GM23248 (cell line): ENCODE data around the gene POLD3.

Source experiments
- EZH2 ChIP-seq: fragments of 200-600 bp; sonication (generic); IDR thresholded peaks from 2 replicates; pipeline ENCODE4 v1.6.1; 2018; ENCODE audit warnings: antibody characterized with exemption, mild to moderate bottlenecking; ENCODE audit not compliant: insufficient read depth, poor library complexity, severe bottlenecking
- EZH2phosphoT487 ChIP-seq: fragments of 200-600 bp; sonication (generic); IDR thresholded peaks from 2 replicates; pipeline ENCODE4 v1.6.1; 2018; ENCODE audit warnings: antibody characterized with exemption, moderate library complexity, mild to moderate bottlenecking, low read depth; ENCODE audit not compliant: insufficient read depth

- no peak for TF ChIP-seq EZH2
- TF ChIP-seq EZH2phosphoT487: no peak
Observed at GRCh38 chr11:74620531-74620930, 28.1 kb downstream of the POLD3 start.
